Measurements from ENCODE around the gene FAM210A. TPM values are rescaled to one million over a fixed set of nuclear protein-coding genes. Genes with fewer than 3 reads are reported as not detected.

Gene FAM210A
- total RNA-seq, 1 experiment from 2014 or later, result 52.7 TPM

- BruUV-seq (replicated peaks), result no TSS peak
- Histone ChIP-seq H3K36me3 (ENCODE audit: low read depth, low read length) (no peaks in the 10 kb centered on the region), H3K4me1 (ENCODE audit: insufficient read depth, low read length) (no peaks in the 10 kb centered on the region), H4K20me1 (ENCODE audit: low read length) (no peaks in the 10 kb centered on the region), H3K9me3 (ENCODE audit: low read length) (no peaks in the 10 kb centered on the region), H3K79me2 (ENCODE audit: low read length) (no peaks in the 10 kb centered on the region), H3F3A (ENCODE audit: low read length, unreplicated experiment) (no peaks in the 10 kb centered on the region), H3K27me3 (ENCODE audit: low read length) (peaks cover 69% of the 10 kb centered on the region), H3K9ac (ENCODE audit: low read length) (no peak overlapping the region), H3K4me2 (ENCODE audit: low read length) (no peak overlapping the region), H3K27ac (ENCODE audit: low read length) (no peak overlapping the region), H2AFZ (ENCODE audit: low read length) (no peak overlapping the region), H3K9me2 (replicated peaks; ENCODE audit: low read length) (no peaks in the 10 kb centered on the region), H3K4me3 (ENCODE audit: low read length) (no peak overlapping the region)
- ATAC-seq (no peak), DNase-seq (no peak)
- CTCF ChIA-PET, result no interaction called here
- TF ChIP-seq EZH2 (IDR thresholded peaks at IDR 0.05; ENCODE audit: low read length, unreplicated experiment), result no peak
- no peak for TF ChIP-seq EZH2phosphoT487 (IDR thresholded peaks at IDR 0.05; ENCODE audit: borderline replicate concordance, low read length)
- TF ChIP-seq CTCF (conservative IDR thresholded peaks at IDR 0.05; ENCODE audit: low read depth, low read length), result no peak
- POLR2A ChIA-PET (ENCODE audit: unreplicated experiment), result no interaction called here
- intact Hi-C loops (cut with micrococcal nuclease), result no loop called here
These were observed 107.5 kb downstream of the FAM210A start for GRCh38 chr18:13618760-13619438.

DNA sequence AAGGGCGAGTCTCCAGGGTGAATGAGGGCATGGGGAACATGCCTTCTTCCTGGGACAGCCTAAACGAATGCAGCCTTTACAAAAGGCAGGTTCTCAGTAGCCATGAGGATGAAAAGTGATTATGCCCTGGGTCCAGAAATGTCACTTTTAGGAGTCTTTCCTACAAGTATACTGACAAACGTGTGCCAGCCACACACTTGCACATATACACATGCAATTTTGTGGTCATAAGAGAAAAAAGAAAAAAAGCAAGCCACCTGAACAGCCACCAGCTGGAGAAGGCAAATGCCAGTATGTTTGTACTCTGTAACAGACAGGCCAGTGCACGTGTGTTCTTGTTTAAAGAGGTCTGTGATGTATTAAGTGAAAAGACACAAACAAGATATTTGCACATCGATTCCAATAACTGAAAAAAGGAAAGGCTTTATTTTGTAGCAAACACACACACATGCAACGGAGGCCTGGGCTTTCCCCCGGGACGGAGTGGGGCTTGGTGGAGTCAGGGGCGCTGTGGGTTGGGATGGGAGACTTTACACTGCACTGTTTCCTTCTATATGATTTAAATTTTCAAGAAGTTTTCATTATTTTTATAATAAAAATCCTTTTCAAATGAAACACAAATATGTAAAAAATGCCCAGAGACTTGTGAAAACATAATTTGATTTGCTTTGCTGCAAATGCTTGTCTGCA lies 108.4 kb downstream of the FAM210A start:
- H3F3A ChIP-seq (ENCODE audit: low read length, unreplicated experiment), result no peaks in the 10 kb centered on the region
- H4K20me1 ChIP-seq (ENCODE audit: low read length), result no peaks in the 10 kb centered on the region
- CTCF ChIA-PET, result no interaction called here
- H3K79me2 ChIP-seq (ENCODE audit: low read length), result no peaks in the 10 kb centered on the region
- H3K9me2 ChIP-seq (replicated peaks; ENCODE audit: low read length), result no peaks in the 10 kb centered on the region
- H2AFZ ChIP-seq (ENCODE audit: low read length), result no peak overlapping the region
- POLR2A ChIA-PET (ENCODE audit: unreplicated experiment), result no interaction called here
- no peaks in the 10 kb centered on the region for H3K36me3 ChIP-seq (ENCODE audit: low read depth, low read length)
- no TSS peak for BruUV-seq (replicated peaks)
- H3K4me3 ChIP-seq (ENCODE audit: low read length), result no peak overlapping the region
- H3K27me3 ChIP-seq (ENCODE audit: low read length), result peaks cover 69% of the 10 kb centered on the region
- DNase-seq (no peak), ATAC-seq (no peak)
- TF ChIP-seq EZH2 (IDR thresholded peaks at IDR 0.05; ENCODE audit: low read length, unreplicated experiment) (no peak), CTCF (conservative IDR thresholded peaks at IDR 0.05; ENCODE audit: low read depth, low read length) (no peak), EZH2phosphoT487 (IDR thresholded peaks at IDR 0.05; ENCODE audit: borderline replicate concordance, low read length) (no peak)
- no peaks in the 10 kb centered on the region for H3K9me3 ChIP-seq (ENCODE audit: low read length)
- no peak overlapping the region for H3K9ac ChIP-seq (ENCODE audit: low read length)
- no peak overlapping the region for H3K27ac ChIP-seq (ENCODE audit: low read length)
- H3K4me1 ChIP-seq (ENCODE audit: insufficient read depth, low read length), result no peaks in the 10 kb centered on the region
- no peak overlapping the region for H3K4me2 ChIP-seq (ENCODE audit: low read length)
- intact Hi-C loops (cut with micrococcal nuclease), result no loop called here

DNA sequence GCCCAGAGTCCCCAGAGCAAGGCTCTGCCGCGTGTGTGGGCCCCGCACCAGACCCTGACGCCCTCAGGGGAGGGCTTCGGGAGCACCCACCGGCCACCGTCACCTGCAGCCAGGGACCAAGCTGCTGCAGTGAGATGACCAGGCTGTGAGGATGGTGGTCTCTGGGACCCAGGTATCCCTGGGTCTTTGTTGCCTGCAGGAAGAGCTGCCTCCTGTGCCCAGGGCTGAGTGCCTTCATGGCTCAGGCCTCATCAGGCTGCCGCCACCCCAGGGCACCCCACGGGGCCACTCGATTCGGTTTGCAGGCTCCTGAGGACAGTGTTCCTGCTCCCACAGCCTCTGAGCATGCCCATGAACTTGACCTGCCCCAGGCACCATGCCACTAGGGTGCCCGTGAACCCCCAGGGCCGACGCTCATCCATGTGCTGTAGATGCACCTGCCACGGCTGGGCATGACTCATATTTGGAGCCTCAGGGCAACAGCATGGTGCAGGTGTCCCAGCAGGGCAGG lies 109.8 kb downstream of the FAM210A start:
- Histone ChIP-seq H3F3A (ENCODE audit: low read length, unreplicated experiment) (no peaks in the 10 kb centered on the region), H2AFZ (ENCODE audit: low read length) (no peak overlapping the region), H3K79me2 (ENCODE audit: low read length) (no peaks in the 10 kb centered on the region), H4K20me1 (ENCODE audit: low read length) (no peaks in the 10 kb centered on the region), H3K27ac (ENCODE audit: low read length) (no peak overlapping the region), H3K36me3 (ENCODE audit: low read depth, low read length) (no peaks in the 10 kb centered on the region), H3K27me3 (ENCODE audit: low read length) (peaks cover 70% of the 10 kb centered on the region), H3K9me3 (ENCODE audit: low read length) (no peaks in the 10 kb centered on the region), H3K4me1 (ENCODE audit: insufficient read depth, low read length) (no peaks in the 10 kb centered on the region; the same call in 1 of the 2 replicates), H3K4me2 (ENCODE audit: low read length) (no peak overlapping the region), H3K9ac (ENCODE audit: low read length) (no peak overlapping the region), H3K4me3 (ENCODE audit: low read length) (no peak overlapping the region), H3K9me2 (replicated peaks; ENCODE audit: low read length) (no peaks in the 10 kb centered on the region)
- no peak for TF ChIP-seq EZH2 (IDR thresholded peaks at IDR 0.05; ENCODE audit: low read length, unreplicated experiment)
- TF ChIP-seq EZH2phosphoT487 (IDR thresholded peaks at IDR 0.05; ENCODE audit: borderline replicate concordance, low read length), result no peak
- no peak for TF ChIP-seq CTCF (conservative IDR thresholded peaks at IDR 0.05; ENCODE audit: low read depth, low read length)
- no peak for ATAC-seq
- ChIA-PET POLR2A (ENCODE audit: unreplicated experiment) (no interaction called here), CTCF (no interaction called here)
- intact Hi-C loops (cut with micrococcal nuclease), result no loop called here
- no TSS peak for BruUV-seq (replicated peaks)
- DNase-seq, result peak; percentile 25
